HG03432 (cell line): ENCODE data around the gene C19orf85.
A peak's percentile ranks its signal among the peaks of the same experiment; 100 is the strongest.
"Not testable (repeated sequence)": the region's sequence is repeated elsewhere in the genome, so short reads cannot be mapped to it uniquely, and the experiment has no call there.

ENCODE experiments used
- ATAC-seq: cut with Tn5 transposase; IDR thresholded peaks from one replicate; pipeline ENCODE4 v1.9.1; 2021; ENCODE audit warnings: mild to moderate bottlenecking, moderate library complexity; ENCODE audit not compliant: unreplicated experiment

Gene C19orf85

GRCh38 chr19:55464662-55465054 is at the start of gene C19orf85:
TSS of gene C19orf85 (minus strand) at chr19:55464751. CDS start at chr19:55464554, 197 bp downstream.
- no peak for ATAC-seq

GRCh38 chr19:55508120-55508519 is 43.6 kb upstream of the C19orf85 start:
- no peak for ATAC-seq

- ATAC-seq = no peak
Observed at GRCh38 chr19:55504981-55505380, 40.4 kb upstream of the C19orf85 start.

GRCh38 chr19:55504252-55504603 is 39.7 kb upstream of the C19orf85 start:
- ATAC-seq = peak; percentile 13

DNA sequence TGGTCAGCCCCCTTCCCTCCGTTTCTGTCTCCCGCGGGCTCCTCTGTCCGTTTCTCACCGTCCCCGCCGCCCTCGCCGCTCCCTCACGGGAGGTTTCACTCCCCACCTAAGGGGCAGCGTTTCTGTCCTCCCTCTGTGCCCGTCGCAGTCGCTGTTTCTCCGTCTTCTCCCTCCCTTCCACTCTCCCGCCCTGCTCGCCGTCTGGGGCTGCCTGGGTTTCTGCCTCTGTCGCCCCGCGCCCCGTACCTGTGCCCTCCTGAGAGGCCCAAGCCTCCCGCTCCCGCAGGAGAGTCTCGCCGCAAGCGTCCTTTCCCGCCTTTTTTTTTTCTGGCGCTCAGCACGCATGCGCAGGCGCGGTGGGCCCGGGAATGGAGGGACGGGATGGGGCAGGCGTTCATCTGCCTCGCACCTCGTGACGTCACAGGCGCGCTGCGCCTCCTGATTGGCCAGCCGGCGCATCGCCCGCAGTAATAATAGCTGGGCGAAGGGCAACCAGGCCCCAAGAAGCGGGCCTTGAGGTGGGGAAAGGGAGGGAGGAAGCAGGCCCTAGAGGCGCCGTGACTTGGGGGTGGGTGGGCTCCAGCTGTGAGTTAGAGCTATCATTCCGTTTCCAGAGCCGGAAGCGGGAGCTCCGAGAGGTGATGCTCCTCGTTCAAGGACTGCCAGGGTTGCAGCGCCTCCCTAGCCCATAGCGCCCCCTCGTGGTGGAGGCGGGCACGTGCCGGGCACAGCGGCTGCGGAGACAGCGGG is 39.1 kb upstream of the C19orf85 start:
- ATAC-seq = peak; percentile 94

GRCh38 chr19:55503157-55503501 is 38.6 kb upstream of the C19orf85 start:
- ATAC-seq = no peak

- no peak for ATAC-seq
Observed at GRCh38 chr19:55502197-55502952, 37.8 kb upstream of the C19orf85 start.

DNA sequence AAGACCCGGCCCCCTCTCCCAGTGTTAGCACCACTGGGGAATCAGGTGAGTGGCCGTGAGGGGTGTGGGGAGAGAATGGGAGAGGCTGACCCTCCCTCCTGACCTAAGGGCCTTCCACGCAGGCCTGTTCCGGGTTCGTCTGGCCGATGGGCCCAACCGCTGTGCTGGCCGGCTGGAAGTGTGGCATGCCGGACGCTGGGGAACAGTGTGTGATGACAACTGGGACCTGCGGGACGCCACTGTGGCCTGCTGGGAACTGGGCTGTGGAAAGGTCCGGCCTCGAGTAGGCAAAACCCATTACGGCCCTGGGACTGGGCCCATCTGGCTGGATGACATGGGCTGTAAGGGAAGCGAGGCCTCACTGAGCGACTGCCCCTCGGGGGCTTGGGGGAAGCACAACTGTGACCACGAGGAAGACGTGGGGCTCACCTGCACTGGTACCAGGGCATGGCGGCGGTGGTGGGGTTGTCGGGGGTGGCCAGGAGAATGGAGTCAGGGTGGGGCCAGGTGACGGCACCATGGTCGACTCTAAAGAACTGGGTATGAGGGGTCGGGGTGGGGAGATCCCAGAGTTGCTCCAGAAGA is 35.9 kb upstream of the C19orf85 start:
- ATAC-seq = no peak

GRCh38 chr19:55498246-55498840 is 33.8 kb upstream of the C19orf85 start:
- no peak for ATAC-seq

DNA sequence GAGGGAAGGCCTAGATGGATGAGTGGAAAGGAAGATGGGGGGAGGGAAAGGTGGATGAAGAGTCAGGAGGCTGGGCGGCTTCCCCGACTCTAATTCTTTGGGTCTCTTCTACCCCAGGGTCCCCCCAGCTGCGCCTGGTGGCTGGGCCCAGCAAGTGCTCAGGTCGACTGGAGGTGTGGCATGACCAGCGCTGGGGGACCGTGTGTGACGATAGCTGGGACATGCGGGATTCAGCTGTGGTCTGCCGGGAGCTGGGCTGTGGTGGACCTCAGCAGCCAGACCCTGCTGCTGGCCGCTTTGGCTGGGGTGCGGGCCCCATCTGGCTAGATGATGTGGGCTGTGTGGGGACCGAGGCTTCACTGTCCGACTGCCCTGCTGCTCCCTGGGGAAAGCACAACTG is 33.2 kb upstream of the C19orf85 start:
- no peak for ATAC-seq

GRCh38 chr19:55496820-55497219 is 32.3 kb upstream of the C19orf85 start:
- ATAC-seq = not testable (repeated sequence)

DNA sequence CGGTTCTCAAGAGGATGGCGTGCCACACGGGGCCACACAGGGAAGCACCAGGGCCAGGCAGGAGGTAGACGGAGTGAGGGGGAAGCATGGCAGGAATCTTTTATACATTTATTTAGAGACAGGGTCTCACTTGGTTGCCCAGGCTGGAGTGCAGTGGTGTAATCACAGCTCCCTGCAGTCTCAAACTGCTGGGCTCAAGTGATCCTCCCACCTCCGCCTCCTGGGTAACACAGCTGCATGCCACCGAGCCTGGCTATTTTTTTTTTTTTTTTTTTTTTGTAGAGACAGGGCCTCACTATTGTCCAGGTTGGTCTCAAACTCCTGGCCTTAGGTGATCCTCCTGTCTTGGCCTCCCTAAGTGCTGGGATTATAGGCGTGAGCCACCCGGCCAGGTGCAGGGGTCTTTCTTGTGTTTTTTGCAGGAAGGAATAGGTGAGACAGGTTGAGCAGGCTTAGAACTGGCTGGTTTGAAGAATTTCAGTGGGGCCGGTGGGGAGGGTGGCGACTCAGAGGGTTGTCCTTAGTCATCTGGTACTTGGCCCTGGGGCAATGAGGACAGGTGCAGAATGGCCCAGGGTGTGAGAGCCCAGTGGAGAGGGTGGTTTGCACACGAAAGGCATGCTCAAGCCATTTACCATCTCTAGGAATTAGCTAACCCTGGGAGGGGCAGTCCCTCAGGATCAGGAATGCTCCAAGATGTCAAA is 31.2 kb upstream of the C19orf85 start:
- no peak for ATAC-seq

- ATAC-seq = no peak
Observed at GRCh38 chr19:55494172-55494761, 29.7 kb upstream of the C19orf85 start.

DNA sequence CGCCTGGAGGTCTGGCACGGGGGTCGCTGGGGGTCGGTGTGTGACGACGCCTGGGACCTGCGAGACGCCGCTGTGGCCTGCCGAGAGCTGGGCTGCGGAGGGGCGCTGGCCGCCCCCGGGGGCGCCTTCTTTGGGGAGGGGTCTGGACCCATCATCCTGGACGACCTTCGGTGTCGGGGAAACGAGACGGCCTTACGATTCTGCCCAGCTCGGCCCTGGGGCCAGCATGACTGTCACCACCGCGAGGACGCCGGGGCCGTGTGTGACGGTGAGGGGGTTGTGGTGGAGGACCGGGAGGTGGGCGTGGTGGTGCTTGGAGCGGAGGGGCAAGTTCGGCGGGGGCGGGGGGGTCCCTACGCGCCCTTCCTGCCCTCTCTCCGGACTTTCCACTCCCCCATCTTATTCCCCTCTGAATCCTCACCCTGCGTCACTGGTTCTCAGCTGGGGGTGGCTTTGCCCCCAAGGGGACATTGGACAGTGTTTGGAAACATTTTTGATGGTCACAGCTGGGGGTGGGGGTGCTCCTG is 29.2 kb upstream of the C19orf85 start:
- no peak for ATAC-seq

DNA sequence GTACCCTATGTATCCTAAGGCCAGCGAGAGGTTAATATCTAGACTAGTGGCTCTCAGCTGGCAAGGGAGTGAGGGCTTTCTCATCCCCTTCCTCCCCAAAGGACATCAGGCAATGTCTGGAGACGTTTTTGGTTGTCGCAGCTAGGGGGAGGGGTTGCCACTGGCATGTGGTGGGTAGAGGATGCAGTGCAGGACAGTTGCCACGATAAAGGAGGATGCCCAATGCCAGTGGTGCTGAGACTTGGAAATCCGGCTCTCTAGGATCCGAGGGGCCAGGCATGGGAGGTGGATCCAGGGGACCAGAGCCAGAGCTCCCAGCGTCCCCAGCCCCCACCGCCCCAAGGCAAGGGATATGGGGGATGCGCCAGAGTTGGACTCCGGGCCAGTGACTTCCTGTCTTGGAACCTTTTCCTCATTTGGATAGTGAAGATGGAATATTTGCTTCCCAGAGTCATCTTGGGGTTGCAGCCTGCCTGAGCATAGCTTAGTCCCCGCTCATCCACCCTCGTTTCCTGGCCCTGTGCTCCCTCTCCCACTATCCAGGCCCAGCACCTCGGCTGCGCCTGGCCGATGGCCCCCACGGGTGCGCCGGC is 28.6 kb upstream of the C19orf85 start:
- ATAC-seq = no peak

- no peak for ATAC-seq
Observed at GRCh38 chr19:55492362-55492944, 27.9 kb upstream of the C19orf85 start.

- ATAC-seq = no peak
Observed at GRCh38 chr19:55491546-55492360, 27.2 kb upstream of the C19orf85 start.

- ATAC-seq = no peak
Observed at GRCh38 chr19:55490478-55491432, 26.2 kb upstream of the C19orf85 start.
